Liver (tissue), 3 donors: ENCODE results near the gene LPP.

Source experiments
- CTCF ChIP-seq: fragments of 150-350 bp; IDR thresholded peaks from 2 replicates; pipeline ENCODE4 v1.5.1; 2017; ENCODE audit warnings: improper control_type of control experiment, low read depth, low read length; ENCODE audit not compliant: missing input control
- GABPA ChIP-seq, 2 donors: IDR thresholded peaks in 1 of 2; conservative IDR thresholded peaks in 1 of 2; 2 replicates each; pipeline ENCODE4 v1.6.1; 2016; ENCODE audit warnings: antibody characterized with exemption in 2 of 2, mild to moderate bottlenecking in 1 of 2, moderate library complexity in 1 of 2
- MAX ChIP-seq: IDR thresholded peaks from 2 replicates; pipeline ENCODE4 v1.6.1; 2016; ENCODE audit warnings: antibody characterized with exemption
- TAF1 ChIP-seq: conservative IDR thresholded peaks from 2 replicates; pipeline ENCODE4 v1.6.1; 2016; ENCODE audit warnings: antibody characterized with exemption, mild to moderate bottlenecking
- donor health status: healthy.
- donor health status: healthy.

- TF ChIP-seq CTCF = no peak
- TF ChIP-seq TAF1 = no peak
- peak; percentile 60 for TF ChIP-seq MAX
- TF ChIP-seq GABPA (IDR thresholded peaks at IDR 0.05 in 1 of 2, conservative IDR thresholded peaks at IDR 0.05 in 1 of 2) = no peak
Observed at GRCh38 chr3:188518835-188519452, 365.0 kb downstream of the LPP start.
